Measurements from ENCODE around the gene MEIOSIN. TPM values are rescaled to one million over a fixed set of nuclear protein-coding genes. Genes with fewer than 3 reads are reported as not detected.

The MEIOSIN gene
- total and polyA plus RNA-seq, 9 of the 15 experiments (the other 6 are each of a cell fraction or from before 2014, with no cell fraction given) = 0.06 to 2.0 (median 0.76) TPM

GRCh38 chr19:45768984-45769782, 35.9 kb downstream of the MEIOSIN start, which contains the start of gene SIX5 (continued):
- TF ChIP-seq ZNF398 (CRISPR knock-in tag; IDR thresholded peaks at IDR 0.05) (no peak), ZNF717 (CRISPR knock-in tag; IDR thresholded peaks at IDR 0.05) (no peak), ZMIZ1 (IDR thresholded peaks at IDR 0.05; ENCODE audit: low read depth in 2 of 2, low read length in 2 of 2) (no peak), ZNF778 (CRISPR knock-in tag; IDR thresholded peaks at IDR 0.05) (no peak), EHMT2 (IDR thresholded peaks at IDR 0.05) (no peak), BRF1 (IDR thresholded peaks at IDR 0.05; ENCODE audit: borderline replicate concordance, extremely low read depth, insufficient read length) (no peak), MCM2 (IDR thresholded peaks at IDR 0.05; ENCODE audit: low read depth) (no peak), CREBBP (IDR thresholded peaks at IDR 0.05; ENCODE audit: low read depth, low read length) (no peak), SRSF3 (IDR thresholded peaks at IDR 0.05; ENCODE audit: insufficient read depth, low read length) (no peak), KLF10 (CRISPR knock-in tag; IDR thresholded peaks at IDR 0.05) (no peak)
- TF ChIP-seq, protein P1, sequence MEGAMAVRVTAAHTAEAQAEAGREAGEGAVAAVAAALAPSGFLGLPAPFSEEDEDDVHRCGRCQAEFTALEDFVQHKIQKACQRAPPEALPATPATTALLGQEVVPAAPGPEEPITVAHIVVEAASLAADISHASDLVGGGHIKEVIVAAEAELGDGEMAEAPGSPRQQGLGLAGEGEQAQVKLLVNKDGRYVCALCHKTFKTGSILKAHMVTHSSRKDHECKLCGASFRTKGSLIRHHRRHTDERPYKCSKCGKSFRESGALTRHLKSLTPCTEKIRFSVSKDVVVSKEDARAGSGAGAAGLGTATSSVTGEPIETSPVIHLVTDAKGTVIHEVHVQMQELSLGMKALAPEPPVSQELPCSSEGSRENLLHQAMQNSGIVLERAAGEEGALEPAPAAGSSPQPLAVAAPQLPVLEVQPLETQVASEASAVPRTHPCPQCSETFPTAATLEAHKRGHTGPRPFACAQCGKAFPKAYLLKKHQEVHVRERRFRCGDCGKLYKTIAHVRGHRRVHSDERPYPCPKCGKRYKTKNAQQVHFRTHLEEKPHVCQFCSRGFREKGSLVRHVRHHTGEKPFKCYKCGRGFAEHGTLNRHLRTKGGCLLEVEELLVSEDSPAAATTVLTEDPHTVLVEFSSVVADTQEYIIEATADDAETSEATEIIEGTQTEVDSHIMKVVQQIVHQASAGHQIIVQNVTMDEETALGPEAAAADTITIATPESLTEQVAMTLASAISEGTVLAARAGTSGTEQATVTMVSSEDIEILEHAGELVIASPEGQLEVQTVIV (CRISPR knock-in tag; IDR thresholded peaks at IDR 0.05; ENCODE audit: borderline replicate concordance) = no peak
- TF ChIP-seq, protein P2, sequence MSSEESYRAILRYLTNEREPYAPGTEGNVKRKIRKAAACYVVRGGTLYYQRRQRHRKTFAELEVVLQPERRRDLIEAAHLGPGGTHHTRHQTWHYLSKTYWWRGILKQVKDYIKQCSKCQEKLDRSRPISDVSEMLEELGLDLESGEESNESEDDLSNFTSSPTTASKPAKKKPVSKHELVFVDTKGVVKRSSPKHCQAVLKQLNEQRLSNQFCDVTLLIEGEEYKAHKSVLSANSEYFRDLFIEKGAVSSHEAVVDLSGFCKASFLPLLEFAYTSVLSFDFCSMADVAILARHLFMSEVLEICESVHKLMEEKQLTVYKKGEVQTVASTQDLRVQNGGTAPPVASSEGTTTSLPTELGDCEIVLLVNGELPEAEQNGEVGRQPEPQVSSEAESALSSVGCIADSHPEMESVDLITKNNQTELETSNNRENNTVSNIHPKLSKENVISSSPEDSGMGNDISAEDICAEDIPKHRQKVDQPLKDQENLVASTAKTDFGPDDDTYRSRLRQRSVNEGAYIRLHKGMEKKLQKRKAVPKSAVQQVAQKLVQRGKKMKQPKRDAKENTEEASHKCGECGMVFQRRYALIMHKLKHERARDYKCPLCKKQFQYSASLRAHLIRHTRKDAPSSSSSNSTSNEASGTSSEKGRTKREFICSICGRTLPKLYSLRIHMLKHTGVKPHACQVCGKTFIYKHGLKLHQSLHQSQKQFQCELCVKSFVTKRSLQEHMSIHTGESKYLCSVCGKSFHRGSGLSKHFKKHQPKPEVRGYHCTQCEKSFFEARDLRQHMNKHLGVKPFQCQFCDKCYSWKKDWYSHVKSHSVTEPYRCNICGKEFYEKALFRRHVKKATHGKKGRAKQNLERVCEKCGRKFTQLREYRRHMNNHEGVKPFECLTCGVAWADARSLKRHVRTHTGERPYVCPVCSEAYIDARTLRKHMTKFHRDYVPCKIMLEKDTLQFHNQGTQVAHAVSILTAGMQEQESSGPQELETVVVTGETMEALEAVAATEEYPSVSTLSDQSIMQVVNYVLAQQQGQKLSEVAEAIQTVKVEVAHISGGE (CRISPR knock-in tag; IDR thresholded peaks at IDR 0.05) = no peak
